SIG-M5 treated with dmso at 0.1 percent for 504 hours (cell line): Measurements from ENCODE around the gene GJB1.
A peak's percentile ranks its signal among the peaks of the same experiment; 100 is the strongest.
"Not testable (repeated sequence)": the region's sequence is repeated elsewhere in the genome, so short reads cannot be mapped to it uniquely, and the experiment has no call there.

Experiments used
- DNase-seq: peaks from one replicate; lab custom pipeline; 2025; ENCODE audit not compliant: unreplicated experiment; lab: John Stamatoyannopoulos, UW

The GJB1 gene

DNA sequence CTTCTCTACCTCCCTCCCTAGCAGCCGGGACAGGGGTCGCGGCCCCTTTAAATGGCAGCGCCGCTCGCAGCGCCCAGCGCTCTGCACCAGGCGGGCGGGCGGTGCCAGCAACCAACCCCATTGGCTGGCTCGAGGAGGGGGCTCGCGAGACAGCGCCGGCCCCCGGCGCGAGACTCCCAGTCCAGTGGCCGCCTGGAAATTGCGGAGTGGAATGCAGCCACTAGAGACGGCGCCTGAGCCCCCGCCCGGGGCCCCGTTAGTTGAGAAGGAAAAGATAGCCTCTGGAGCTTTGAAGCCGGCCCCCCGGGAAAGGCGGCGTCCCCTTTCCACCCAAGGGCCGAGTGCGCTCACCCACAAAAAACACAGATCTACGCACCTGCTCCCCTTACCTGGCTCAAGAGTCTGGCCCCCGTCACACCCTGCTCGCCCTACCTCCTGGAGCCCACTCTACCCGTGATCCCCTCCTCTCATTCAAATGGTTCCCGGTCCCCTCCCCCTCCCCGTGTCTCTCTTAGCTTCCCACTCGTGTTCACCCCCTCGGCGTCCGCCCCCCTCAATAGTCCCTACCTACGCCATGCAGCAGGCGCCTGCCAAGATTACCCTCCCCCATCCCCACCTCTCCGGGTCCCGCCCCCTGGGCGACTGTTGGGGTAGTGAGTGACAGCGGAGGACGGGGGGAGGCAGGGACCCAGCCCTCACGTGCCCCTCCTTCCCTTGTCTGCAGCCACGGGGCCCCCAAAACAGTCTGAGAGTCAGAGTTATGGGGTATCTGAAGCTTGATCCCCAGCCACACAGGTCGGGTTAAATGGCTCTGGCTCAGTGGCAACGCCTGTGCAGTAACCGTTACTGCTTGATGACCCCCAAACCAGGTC lies 31.3 kb downstream of the GJB1 start, which contains the start of gene ZMYM3:
ZMYM3 (minus strand) TSS at position 49 of the 872 bp plus-strand sequence. CDS start 885 bp downstream, outside the sequence.
- DNase-seq: peak; percentile 71

- DNase-seq: no peak
Observed at GRCh38 chrX:71256051-71256450, 33.0 kb downstream of the GJB1 start.

DNA sequence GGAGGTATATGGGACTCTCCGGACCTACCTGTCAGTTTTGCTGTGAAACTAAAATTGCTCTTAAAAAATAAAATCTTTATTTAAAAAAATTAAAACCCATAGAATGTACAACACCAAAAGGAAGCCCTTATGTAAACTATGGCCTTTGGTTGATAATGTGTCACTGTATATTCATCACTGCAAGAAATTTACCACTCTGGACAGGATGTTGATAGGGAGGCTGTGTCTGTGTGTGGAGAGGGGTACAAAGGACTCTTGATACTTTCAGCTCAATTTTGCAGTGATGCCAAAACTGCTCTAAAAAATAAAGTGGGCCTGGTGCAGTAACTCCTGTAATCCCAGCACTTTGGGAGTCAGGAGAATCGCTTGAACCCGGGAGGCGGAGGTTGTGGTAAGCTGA lies 33.8 kb downstream of the GJB1 start:
- no peak for DNase-seq

DNA sequence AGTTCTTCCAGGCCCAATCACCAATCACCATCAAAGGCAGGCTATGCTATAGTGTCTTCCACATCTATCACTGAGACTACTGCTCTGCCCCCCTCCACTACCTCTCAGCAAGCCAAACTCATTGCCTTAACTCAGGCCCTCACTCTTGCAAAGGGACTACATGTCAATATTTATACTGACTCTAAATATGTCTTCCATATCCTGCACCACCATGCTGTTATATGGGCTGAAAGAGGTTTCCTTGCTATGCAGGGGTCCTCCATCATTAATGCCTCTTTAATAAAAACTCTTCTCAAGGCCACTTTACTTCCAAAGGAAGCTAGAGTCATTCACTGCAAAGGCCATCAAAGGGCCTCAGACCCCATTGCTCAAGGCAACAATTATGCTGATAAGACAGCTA lies 45.6 kb downstream of the GJB1 start:
- DNase-seq: not testable (repeated sequence)

GRCh38 chrX:71269801-71270395 lies 46.9 kb downstream of the GJB1 start:
- no peak for DNase-seq

GRCh38 chrX:71272313-71272712 lies 49.3 kb downstream of the GJB1 start:
- DNase-seq: not testable (repeated sequence)
